Left ventricle myocardium inferior (tissue), 1 donor: ENCODE measurements around the gene TMEM175. TPM values are rescaled to one million over a fixed set of nuclear protein-coding genes. Genes with fewer than 3 reads are reported as not detected.

ENCODE experiments used
- DNase-seq: peaks from one replicate; pipeline ENCODE4 v3.0.0-alpha.2; 2020
- H3K27ac ChIP-seq: fragments of 200-600 bp; replicated peaks from 2 replicates; pipeline ENCODE4 v1.8.0; 2021
- H3K27me3 ChIP-seq: fragments of 200-600 bp; 2 replicates; pipeline ENCODE4 v1.8.0; 2021; ENCODE audit warnings: low read depth
- H3K36me3 ChIP-seq: fragments of 200-600 bp; 2 replicates; pipeline ENCODE4 v1.8.0; 2021
- H3K4me1 ChIP-seq: fragments of 200-600 bp; 2 replicates; pipeline ENCODE4 v1.8.0; 2021
- H3K4me3 ChIP-seq: fragments of 200-600 bp; 2 replicates; pipeline ENCODE4 v1.8.0; 2021; ENCODE audit warnings: mild to moderate bottlenecking, moderate library complexity
- H3K9me3 ChIP-seq: fragments of 200-600 bp; replicated peaks from 2 replicates; pipeline ENCODE4 v1.8.0; 2021
- CTCF ChIP-seq: fragments of 200-600 bp; IDR thresholded peaks from 2 replicates; pipeline ENCODE4 v1.8.0; 2021; ENCODE audit warnings: antibody characterized with exemption, mild to moderate bottlenecking, borderline replicate concordance
- intact Hi-C: fragments of 100-400 bp; cut with micrococcal nuclease; formaldehyde crosslinking; loops from one replicate; pipeline ENCODE4 v1.11.0; 2022
- total RNA-seq: library from RNA; stranded (reverse); fragmentation: NEBNext Ultra II Directional; extraction: Animal tissue kit (Norgen Biotek cat#: 25700); gene quantifications from one replicate; pipeline ENCODE4 v1.2.1, GENCODE V29; 2021
- donor health status: DM: no; HTN: yes; CAD: no; lungs with severe emphysema.

The TMEM175 gene
- total RNA-seq, 1 donor from 2014 or later: 20.3 TPM

GRCh38 chr4:898869-899555 lies 33.2 kb upstream of the TMEM175 start:
- DNase-seq: peak; percentile 44
- no peak for TF ChIP-seq CTCF
- Histone ChIP-seq H3K27ac (no peak overlapping the region), H3K27me3 (no peaks in the 10 kb centered on the region), H3K4me3 (no peak overlapping the region), H3K9me3 (no peaks in the 10 kb centered on the region), H3K36me3 (peaks cover 48% of the 10 kb centered on the region), H3K4me1 (peaks cover 7% of the 10 kb centered on the region)
- intact Hi-C loops: no loop called here

- Histone ChIP-seq H3K4me1 (peaks cover 7% of the 10 kb centered on the region), H3K27ac (no peak overlapping the region), H3K27me3 (no peaks in the 10 kb centered on the region), H3K36me3 (peaks cover 46% of the 10 kb centered on the region), H3K4me3 (no peak overlapping the region), H3K9me3 (no peaks in the 10 kb centered on the region)
- intact Hi-C loops: no loop called here
- no peak for TF ChIP-seq CTCF
- DNase-seq: no peak
Measured at GRCh38 chr4:899556-899906, 32.7 kb upstream of the TMEM175 start.

GRCh38 chr4:900073-900472 lies 32.2 kb upstream of the TMEM175 start:
- no peak for TF ChIP-seq CTCF
- no peak for DNase-seq
- Histone ChIP-seq H3K4me1 (peaks cover 7% of the 10 kb centered on the region), H3K36me3 (peaks cover 41% of the 10 kb centered on the region), H3K27ac (no peak overlapping the region), H3K9me3 (no peaks in the 10 kb centered on the region), H3K27me3 (no peaks in the 10 kb centered on the region), H3K4me3 (no peak overlapping the region)
- intact Hi-C loops: no loop called here

- intact Hi-C loops: no loop called here
- H3K36me3 ChIP-seq: peaks cover 36% of the 10 kb centered on the region
Measured at GRCh38 chr4:900721-901120, 31.5 kb upstream of the TMEM175 start.

GRCh38 chr4:901192-901910 lies 30.9 kb upstream of the TMEM175 start:
- Histone ChIP-seq H3K4me1 (peaks cover 7% of the 10 kb centered on the region), H3K36me3 (peaks cover 30% of the 10 kb centered on the region), H3K4me3 (no peak overlapping the region), H3K27me3 (no peaks in the 10 kb centered on the region), H3K9me3 (no peaks in the 10 kb centered on the region), H3K27ac (no peak overlapping the region)
- no peak for DNase-seq
- TF ChIP-seq CTCF: no peak
- intact Hi-C loops: no loop called here

More at GRCh38 chr4:900721-901120, 31.5 kb upstream of the TMEM175 start:
- H3K9me3 ChIP-seq: no peaks in the 10 kb centered on the region
- H3K27me3 ChIP-seq: no peaks in the 10 kb centered on the region
- DNase-seq: no peak
- H3K4me1 ChIP-seq: peaks cover 7% of the 10 kb centered on the region
- H3K4me3 ChIP-seq: no peak overlapping the region
- no peak for TF ChIP-seq CTCF
- H3K27ac ChIP-seq: no peak overlapping the region
